ENCODE results near the gene UVSSA.

UVSSA gene, protein sequence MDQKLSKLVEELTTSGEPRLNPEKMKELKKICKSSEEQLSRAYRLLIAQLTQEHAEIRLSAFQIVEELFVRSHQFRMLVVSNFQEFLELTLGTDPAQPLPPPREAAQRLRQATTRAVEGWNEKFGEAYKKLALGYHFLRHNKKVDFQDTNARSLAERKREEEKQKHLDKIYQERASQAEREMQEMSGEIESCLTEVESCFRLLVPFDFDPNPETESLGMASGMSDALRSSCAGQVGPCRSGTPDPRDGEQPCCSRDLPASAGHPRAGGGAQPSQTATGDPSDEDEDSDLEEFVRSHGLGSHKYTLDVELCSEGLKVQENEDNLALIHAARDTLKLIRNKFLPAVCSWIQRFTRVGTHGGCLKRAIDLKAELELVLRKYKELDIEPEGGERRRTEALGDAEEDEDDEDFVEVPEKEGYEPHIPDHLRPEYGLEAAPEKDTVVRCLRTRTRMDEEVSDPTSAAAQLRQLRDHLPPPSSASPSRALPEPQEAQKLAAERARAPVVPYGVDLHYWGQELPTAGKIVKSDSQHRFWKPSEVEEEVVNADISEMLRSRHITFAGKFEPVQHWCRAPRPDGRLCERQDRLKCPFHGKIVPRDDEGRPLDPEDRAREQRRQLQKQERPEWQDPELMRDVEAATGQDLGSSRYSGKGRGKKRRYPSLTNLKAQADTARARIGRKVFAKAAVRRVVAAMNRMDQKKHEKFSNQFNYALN

GRCh38 chr4:1346781-1347409, at the start of gene UVSSA:
Gene UVSSA, plus strand, starts transcription at chr4:1347208. Its CDS starts 884 bp downstream, at chr4:1348092.
- DNase-seq = peak; percentile 100

DNA sequence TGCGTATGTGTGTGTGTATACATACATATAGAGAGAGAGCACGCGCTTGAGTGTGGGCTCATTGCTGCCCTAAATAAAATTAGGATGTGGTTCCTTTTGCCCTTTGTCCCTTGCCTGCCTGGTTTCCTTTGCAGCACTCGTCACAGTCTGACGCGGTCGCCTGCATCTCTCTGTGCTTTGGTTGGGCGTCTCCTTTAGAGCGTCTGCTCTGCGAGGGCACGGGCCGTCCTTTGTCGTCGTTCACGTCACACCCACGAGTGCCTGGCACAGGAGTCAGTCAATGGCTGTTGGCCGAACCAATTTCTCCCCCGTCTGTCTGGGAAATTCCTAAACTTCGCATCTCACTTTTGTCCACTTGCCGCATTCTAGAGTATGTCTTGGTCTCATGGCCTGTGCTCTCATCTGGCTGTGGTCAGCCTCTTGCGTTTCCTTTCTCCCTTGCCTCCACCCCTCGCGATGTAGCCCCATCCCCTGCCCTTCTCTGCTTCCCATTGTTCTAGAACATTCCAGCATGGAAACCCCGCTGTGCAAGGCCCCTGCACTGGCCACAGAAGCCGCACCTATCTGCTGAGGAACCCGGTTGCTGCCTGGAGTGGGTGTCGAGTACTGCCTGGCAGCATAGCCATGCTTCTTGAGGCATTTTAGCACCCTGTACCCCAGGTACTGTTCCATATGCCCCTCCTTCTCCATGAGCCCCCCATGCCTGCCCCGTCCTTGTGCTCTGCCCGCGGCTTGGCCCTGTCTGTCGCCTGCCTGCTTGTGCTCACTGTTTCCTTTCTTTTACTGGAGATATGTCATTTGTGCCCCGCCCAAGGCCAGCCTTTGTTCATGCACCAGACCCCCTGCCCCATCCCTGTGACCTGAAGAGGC, 49.3 kb upstream of the UVSSA start:
- no peak for DNase-seq

DNA sequence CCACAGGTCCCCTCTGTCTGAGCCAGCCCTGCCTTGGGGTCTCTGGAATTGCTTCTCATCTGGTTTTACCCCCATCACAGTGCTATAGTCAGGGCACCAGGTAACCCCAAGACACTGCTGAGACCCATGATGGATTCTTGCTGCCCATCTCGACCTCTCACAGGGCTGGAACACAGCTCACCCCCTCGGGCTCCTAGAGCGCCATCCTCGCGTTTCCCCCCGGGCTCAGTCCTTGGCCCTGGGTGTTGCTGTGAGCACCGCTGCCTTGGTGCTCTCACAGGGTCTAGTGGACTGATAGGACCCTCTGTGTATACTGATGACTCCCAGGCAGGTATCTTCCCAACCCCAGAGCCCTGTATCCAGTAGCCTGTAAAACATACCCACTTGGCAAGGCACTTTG, 48.5 kb upstream of the UVSSA start:
- DNase-seq = no peak

- no peak for DNase-seq
These were observed 47.6 kb upstream of the UVSSA start for GRCh38 chr4:1299301-1299860.

DNA sequence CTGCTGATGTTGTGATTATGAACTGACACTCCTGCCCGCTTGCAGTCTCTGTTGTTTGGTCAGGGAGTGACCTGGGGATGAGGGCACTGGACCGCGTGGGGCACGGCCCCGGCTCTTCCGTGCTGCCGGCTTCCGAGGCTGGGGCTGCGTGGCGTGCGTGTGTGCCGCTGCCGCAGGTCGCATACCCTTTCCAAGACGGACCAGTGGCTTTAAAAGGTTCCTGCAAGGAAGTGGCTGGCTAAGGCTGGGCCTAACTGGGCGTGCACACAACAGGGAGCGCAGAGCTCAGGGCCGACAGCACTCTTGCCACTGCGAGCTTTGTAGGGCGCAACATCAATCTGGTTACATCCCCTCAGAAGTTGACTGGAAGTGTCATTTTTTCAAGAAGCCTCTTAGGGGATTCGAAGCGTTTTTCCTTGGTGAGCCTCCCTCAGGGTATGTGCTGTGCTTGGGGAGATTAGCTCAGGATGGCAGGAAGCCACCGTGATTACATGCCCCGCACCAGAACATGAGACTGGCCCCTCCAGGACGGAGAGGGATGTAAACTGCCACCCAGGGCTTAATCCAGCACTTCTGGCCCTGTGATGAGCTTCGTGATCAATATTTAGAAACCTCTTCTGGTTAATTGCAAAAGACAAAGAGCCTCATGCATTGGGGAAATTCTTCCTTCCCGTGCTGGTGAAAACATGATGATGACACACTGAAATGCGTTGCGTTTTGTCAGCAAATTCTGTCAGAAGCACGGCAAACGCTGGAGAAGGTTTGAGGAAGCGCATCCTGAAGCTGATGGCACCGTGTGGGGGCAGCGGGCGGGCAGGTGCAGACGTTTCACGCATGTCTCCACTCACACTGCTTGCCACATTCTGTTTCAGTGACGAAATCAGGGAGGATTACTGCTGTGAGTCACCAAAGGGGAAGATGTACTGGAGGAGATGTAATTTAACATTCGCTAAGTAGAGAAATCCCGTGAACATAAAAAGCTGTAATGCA, 46.2 kb upstream of the UVSSA start:
- DNase-seq = no peak

DNA sequence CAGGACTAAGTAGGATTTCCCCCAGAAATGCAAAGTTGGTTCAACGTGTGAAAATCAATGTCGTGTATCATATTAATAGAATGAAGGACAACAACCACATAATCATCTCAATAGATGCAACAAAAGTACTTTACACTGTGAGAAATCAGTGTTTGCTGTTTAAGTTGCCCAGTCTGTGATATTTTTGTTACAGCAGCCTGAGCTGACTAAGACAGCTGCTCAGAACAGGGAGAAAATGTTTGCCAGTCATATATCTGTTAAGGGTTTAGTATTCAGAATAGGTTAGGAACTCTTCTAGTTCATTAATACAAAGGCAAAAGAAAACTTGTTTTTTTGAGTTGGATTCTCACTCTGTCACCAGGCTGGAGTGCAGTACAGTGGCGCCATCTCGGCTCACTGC, 44.8 kb upstream of the UVSSA start:
- no peak for DNase-seq

GRCh38 chr4:1305261-1305711, 41.7 kb upstream of the UVSSA start:
- no peak for DNase-seq

- no peak for DNase-seq
These were observed 41.1 kb upstream of the UVSSA start for GRCh38 chr4:1305781-1306455.

DNA sequence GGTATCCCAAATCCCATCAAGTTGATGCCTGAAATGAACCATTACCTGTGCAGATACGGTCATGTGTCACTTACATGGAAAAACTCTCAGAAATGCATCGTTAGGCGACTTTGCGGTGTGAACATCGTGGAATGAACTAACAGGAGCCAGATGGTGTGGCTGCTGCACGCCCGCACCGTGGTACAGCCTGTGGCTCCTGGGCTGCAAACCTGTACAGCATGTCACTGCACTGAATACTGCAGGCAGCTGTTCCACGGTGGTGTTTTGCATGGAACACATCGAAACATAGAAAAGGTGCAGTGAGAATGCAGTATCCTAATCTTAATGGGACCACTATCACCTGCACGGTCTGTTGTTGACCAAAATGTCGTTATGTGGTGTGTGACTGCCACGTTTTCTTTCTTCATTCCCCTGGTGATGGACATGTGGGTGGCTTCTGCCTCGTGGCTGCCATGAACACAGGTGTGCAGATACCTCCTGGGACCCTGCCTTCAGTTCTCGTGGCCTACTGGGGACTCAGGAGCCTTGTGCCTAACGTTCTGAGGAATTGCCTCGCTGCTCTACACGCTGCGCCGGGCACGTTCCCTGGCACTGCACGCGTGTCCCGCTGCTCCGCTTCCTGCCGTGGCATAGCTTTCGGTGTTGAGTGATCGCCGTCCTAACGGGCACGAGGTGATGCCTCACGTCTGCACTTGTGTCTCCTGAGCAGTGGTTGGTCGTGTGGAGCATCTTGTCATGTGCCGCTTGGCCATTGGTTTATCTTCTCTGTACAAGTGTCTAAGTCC, 38.9 kb upstream of the UVSSA start:
- no peak for DNase-seq

GRCh38 chr4:1309261-1310010, 37.6 kb upstream of the UVSSA start:
- peak; percentile 57 for DNase-seq

- DNase-seq = no peak
These were observed 36.8 kb upstream of the UVSSA start for GRCh38 chr4:1310031-1310795.

DNA sequence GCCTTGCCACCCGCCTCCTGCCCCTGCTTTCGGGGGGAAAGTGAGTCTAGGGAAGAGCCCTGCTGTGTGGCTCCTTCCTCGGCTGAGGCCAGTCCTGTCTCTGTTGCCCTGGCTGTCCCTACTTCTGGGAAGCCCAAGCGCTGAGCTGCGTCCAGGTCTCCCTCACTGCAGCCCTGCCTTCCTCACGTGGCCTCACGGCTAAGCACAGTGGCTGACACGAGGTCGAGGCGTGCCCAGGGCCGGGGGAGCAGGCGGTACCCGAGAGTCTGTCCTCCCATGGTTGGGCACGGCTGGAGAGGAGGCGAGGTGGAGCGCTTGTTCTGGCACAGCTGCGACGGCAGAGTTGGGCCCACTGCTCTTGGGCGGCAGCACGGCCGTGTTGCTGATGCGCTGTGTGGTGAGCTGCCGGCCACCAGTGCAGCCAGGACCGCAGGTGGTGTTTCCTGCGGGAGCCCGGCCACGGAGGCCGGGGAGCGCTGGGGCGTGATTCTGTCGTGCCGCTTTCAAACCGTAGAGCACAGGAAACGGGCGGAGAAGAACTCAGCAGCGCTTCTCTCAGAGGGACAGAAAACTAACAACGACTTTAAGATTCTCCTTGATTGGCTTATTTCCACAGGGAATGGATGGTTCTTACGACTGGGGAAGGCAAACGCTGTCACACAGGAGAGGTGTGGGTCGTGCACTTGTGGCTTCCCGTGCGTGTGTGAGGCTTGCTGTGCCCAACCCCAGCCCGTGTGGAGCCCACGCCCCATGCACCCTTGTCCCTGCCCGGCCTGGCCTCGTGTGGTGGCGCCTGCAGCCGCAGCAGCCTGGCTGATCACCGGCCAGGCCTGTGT, 36.0 kb upstream of the UVSSA start:
- no peak for DNase-seq

DNA sequence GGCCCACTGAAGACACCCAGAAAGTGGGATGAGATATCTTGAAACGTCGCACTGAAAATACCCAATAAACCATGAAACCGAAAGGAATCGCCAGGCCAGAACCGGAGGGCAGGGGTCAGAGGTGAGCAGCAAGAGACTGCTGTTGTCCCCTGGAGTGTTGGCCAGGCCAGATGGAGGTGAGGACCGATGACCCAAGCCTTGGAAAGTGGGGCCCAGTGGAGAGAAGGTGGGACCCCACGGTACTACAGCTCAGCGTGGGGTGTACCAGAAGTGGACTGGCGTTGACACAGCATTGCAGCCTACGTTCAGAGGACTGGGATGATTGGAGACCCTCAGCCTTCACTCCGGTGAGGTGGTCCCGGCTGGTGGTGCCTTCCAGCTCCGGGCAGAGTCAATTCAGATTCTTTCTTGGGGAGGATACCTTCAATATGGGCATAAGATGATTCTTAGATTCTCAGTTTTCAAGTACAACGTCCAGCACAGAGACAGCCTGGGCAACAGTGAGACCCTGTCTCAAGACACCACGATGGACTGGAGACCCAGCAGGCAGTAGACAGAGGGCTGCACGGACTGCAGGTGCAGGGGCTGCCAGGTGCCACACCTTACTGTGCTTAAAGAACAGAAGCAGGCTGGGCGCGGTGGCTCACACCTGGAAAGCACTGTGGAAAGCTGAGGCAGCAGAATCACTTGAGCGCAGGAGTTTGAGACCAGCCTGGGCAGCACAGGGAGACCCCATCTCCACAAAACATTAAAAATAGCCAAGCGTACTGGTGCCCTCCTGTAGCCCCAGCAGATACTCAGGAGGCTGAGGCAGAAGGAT, 34.0 kb upstream of the UVSSA start:
- no peak for DNase-seq

GRCh38 chr4:1315306-1315705, 31.7 kb upstream of the UVSSA start:
- DNase-seq = no peak

DNA sequence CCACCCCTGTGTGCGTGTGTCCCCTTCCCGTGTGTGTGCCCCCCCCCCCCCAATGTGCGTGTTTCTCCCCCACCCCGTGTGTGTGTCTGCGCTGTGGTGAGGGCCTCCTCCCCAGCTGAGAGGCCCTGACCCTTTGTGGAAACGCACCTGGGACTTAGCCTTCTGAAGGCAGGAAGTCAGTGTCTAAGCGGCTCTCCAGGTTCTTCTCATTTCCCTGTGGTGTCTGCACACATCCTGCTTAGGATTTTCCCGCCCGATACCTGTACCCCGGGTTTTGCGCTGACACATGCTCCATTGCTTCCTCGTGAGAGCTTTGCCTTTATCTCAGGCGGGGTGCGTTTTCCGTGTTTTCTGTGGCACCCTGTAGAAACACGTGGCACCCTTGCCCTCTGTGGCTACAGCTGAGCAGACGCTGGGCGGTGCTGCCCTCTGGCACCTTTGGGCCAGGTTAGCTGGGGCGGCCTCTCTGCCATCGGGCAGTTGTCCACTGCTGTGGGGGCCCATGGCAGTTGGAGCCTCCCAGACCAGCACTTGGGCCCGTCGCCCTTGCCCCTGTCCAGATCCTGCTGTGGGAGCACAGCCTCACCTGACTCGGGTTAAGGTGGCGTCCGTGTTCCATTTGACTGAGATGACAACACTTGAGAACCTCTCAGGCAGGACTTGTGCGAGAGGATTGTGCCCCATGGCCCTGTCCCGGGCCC, 31.0 kb upstream of the UVSSA start:
- no peak for DNase-seq

All from activated T-cell treated with anti-CD3 and anti-CD28 coated beads, Interleukin-2, amount 50 U/mL, for 1 hour (primary cell).